Neural crest cell (in vitro differentiated cells): Measurements from ENCODE around the gene HMG20A. TPM values are rescaled to one million over a fixed set of nuclear protein-coding genes. Genes with fewer than 3 reads are reported as not detected.

ENCODE experiments used
- DNase-seq: peaks from one replicate; pipeline ENCODE4 v3.0.0; 2021; ENCODE audit warnings: low read depth, mixed read lengths, low spot score
- H3K27ac Mint-ChIP-seq: one replicate; pipeline ENCODE4 v1.8.0; 2021; ENCODE audit warnings: mild to moderate bottlenecking, mixed read lengths; ENCODE audit not compliant: unreplicated experiment
- H3K27me3 Mint-ChIP-seq: 2 replicates; pipeline ENCODE4 v1.8.0; 2021; ENCODE audit warnings: low read depth, mild to moderate bottlenecking, mixed read lengths
- H3K36me3 Mint-ChIP-seq: 2 replicates; pipeline ENCODE4 v1.8.0; 2021; ENCODE audit warnings: low read depth, mild to moderate bottlenecking, mixed read lengths
- H3K4me1 Mint-ChIP-seq: 2 replicates; pipeline ENCODE4 v1.8.0; 2021; ENCODE audit warnings: mixed read lengths
- H3K4me3 Mint-ChIP-seq: one replicate; pipeline ENCODE4 v1.8.0; 2021; ENCODE audit warnings: mild to moderate bottlenecking, mixed read lengths
- H3K9me3 Mint-ChIP-seq: 2 replicates; pipeline ENCODE4 v1.8.0; 2021; ENCODE audit warnings: mixed read lengths
- CTCF ChIP-seq: fragments of 200-600 bp; sonication (generic); conservative IDR thresholded peaks from 2 replicates; pipeline ENCODE4 v1.5.0; 2021; ENCODE audit warnings: antibody characterized with exemption, mild to moderate bottlenecking
- total RNA-seq: library from RNA; stranded (reverse); gene quantifications from 2 replicates; pipeline ENCODE4 v1.2.1, GENCODE V29; 2021

The HMG20A gene
- total RNA-seq, 1 donor from 2014 or later: 67.2 TPM

GRCh38 chr15:77413699-77414349 lies 6.9 kb upstream of the HMG20A start:
- TF ChIP-seq CTCF: no peak
- Mint-ChIP-seq H3K4me3 (no peak overlapping the region), H3K36me3 (no peaks in the 10 kb centered on the region), H3K27me3 (no peaks in the 10 kb centered on the region), H3K9me3 (no peaks in the 10 kb centered on the region), H3K4me1 (peaks cover 7% of the 10 kb centered on the region), H3K27ac (no peak overlapping the region)
- DNase-seq: no peak

- Mint-ChIP-seq H3K27me3 (no peaks in the 10 kb centered on the region), H3K27ac (no peak overlapping the region), H3K4me3 (no peak overlapping the region), H3K9me3 (no peaks in the 10 kb centered on the region), H3K36me3 (no peaks in the 10 kb centered on the region), H3K4me1 (peaks cover 10% of the 10 kb centered on the region)
- no peak for DNase-seq
- TF ChIP-seq CTCF: no peak
These were observed 5.8 kb upstream of the HMG20A start for GRCh38 chr15:77414789-77415442.

GRCh38 chr15:77415450-77416147 lies 5.1 kb upstream of the HMG20A start:
- H3K4me3 Mint-ChIP-seq: no peak overlapping the region
- no peak for TF ChIP-seq CTCF
- DNase-seq: no peak
- no peaks in the 10 kb centered on the region for H3K9me3 Mint-ChIP-seq
- no peaks in the 10 kb centered on the region for H3K36me3 Mint-ChIP-seq
- H3K27ac Mint-ChIP-seq: no peak overlapping the region
- H3K27me3 Mint-ChIP-seq: no peaks in the 10 kb centered on the region
- H3K4me1 Mint-ChIP-seq: peaks cover 10% of the 10 kb centered on the region

GRCh38 chr15:77416148-77416455 lies 4.6 kb upstream of the HMG20A start:
- Mint-ChIP-seq H3K36me3 (no peaks in the 10 kb centered on the region), H3K9me3 (no peaks in the 10 kb centered on the region), H3K4me3 (no peak overlapping the region), H3K27ac (no peak overlapping the region), H3K27me3 (no peaks in the 10 kb centered on the region), H3K4me1 (peaks cover 10% of the 10 kb centered on the region)
- DNase-seq: no peak
- TF ChIP-seq CTCF: no peak

- Mint-ChIP-seq H3K4me3 (peak overlapping the region; percentile 54), H3K9me3 (no peaks in the 10 kb centered on the region), H3K4me1 (peaks cover 19% of the 10 kb centered on the region), H3K27me3 (no peaks in the 10 kb centered on the region), H3K36me3 (no peaks in the 10 kb centered on the region), H3K27ac (no peak overlapping the region)
- DNase-seq: no peak
- no peak for TF ChIP-seq CTCF
These were observed 3.7 kb upstream of the HMG20A start for GRCh38 chr15:77416954-77417353.
